H1 (cell line): ENCODE measurements around the gene PDE2A. TPM values are rescaled to one million over a fixed set of nuclear protein-coding genes. Genes with fewer than 3 reads are reported as not detected.

Source experiments
- CTCF ChIA-PET: fragments of 300-600 bp; sonication (Branson Sonifier 250); formaldehyde crosslinking; loops from one replicate; lab custom pipeline; 2021; ENCODE audit not compliant: partially characterized antibody; lab: Charles Lee
- POLR2A ChIA-PET: fragments of 300-600 bp; sonication (Branson Sonifier 250); formaldehyde crosslinking; loops from one replicate; lab custom pipeline; 2021; ENCODE audit warnings: inconsistent platforms; ENCODE audit not compliant: partially characterized antibody; lab: Charles Lee
- DNase-seq, 2 experiments: peaks; one replicate each; pipeline versions ENCODE4 v3.0.0 to v3.0.0-alpha.2; 2010 to 2022; ENCODE audit warnings: low spot score in 2 of 2, low read depth in 1 of 2, mixed read lengths in 1 of 2
- FAIRE-seq: peaks from 2 replicates; lab custom pipeline; 2011; peaks lifted over from hg19 to GRCh38; lab: Jason Lieb, UNC
- H2AFZ ChIP-seq: 2 replicates; pipeline ENCODE4 v1.8.1; 2012; ENCODE audit warnings: low read length, inconsistent platforms
- H2AK5ac ChIP-seq: 2 replicates; pipeline ENCODE4 v1.6.1; 2013; ENCODE audit warnings: low read depth, low read length
- H2BK120ac ChIP-seq: replicated peaks from 2 replicates; pipeline ENCODE3; 2013; ENCODE audit warnings: low read depth, low read length, inconsistent platforms
- H2BK12ac ChIP-seq: 2 replicates; pipeline ENCODE4 v1.6.1; 2013; ENCODE audit warnings: low read depth, low read length
- H2BK15ac ChIP-seq: 2 replicates; pipeline ENCODE4 v1.6.1; 2013; ENCODE audit warnings: low read length
- H2BK20ac ChIP-seq: 2 replicates; pipeline ENCODE4 v1.6.1; 2013; ENCODE audit warnings: low read length
- H2BK5ac ChIP-seq: 2 replicates; pipeline ENCODE4 v1.6.1; 2013; ENCODE audit warnings: low read depth, low read length
- H3K14ac ChIP-seq: 2 replicates; pipeline ENCODE4 v1.6.1; 2013; ENCODE audit warnings: inconsistent platforms; ENCODE audit not compliant: insufficient read length
- H3K18ac ChIP-seq: 2 replicates; pipeline ENCODE4 v1.6.1; 2013; ENCODE audit warnings: low read length; ENCODE audit errors: extremely low read depth
- H3K23ac ChIP-seq: 2 replicates; pipeline ENCODE4 v1.6.1; 2013; ENCODE audit warnings: inconsistent platforms; ENCODE audit not compliant: insufficient read length
- H3K23me2 ChIP-seq: 2 replicates; pipeline ENCODE4 v1.6.1; 2013; ENCODE audit warnings: low read depth, low read length
- H3K27ac ChIP-seq: 2 replicates; pipeline ENCODE4 v1.6.1; 2011; ENCODE audit warnings: low read depth, low read length, inconsistent platforms
- H3K27me3 ChIP-seq, 4 experiments: replicated peaks in 1 of 4; 1 replicate in 1 of 4; 2 replicates in 3 of 4; pipeline versions ENCODE4 v1.6.1 to v1.8.1; 2011 to 2013; ENCODE audit warnings: low read length in 3 of 4, mild to moderate bottlenecking in 3 of 4, inconsistent platforms in 2 of 4, mixed read lengths in 2 of 4, moderate library complexity in 1 of 4; ENCODE audit not compliant: control insufficient read depth in 3 of 4, insufficient read depth in 3 of 4; ENCODE audit errors: extremely low read depth in 1 of 4
- H3K36me3 ChIP-seq, 4 experiments: 2 replicates each; pipeline versions ENCODE4 v1.6.1 to v1.8.1; 2011 to 2013; ENCODE audit warnings: mild to moderate bottlenecking in 4 of 4, low read length in 3 of 4, moderate library complexity in 2 of 4, control low read depth in 1 of 4, inconsistent platforms in 1 of 4; ENCODE audit not compliant: insufficient read depth in 4 of 4, control insufficient read depth in 2 of 4
- H3K4ac ChIP-seq: replicated peaks from 2 replicates; pipeline ENCODE3; 2013; ENCODE audit warnings: low read length, low read depth, mixed read lengths, inconsistent platforms; ENCODE audit not compliant: insufficient read length
- H3K4me1 ChIP-seq, 4 experiments: replicated peaks in 1 of 4; 1 replicate in 1 of 4; 2 replicates in 3 of 4; pipeline versions ENCODE4 v1.6.1 to v1.8.1; 2011 to 2013; ENCODE audit warnings: low read length in 3 of 4, inconsistent platforms in 2 of 4, mixed read lengths in 1 of 4; ENCODE audit not compliant: insufficient read depth in 4 of 4, control insufficient read depth in 3 of 4
- H3K4me2 ChIP-seq, 2 experiments: 2 replicates each; pipeline versions ENCODE4 v1.6.1 to v1.8.1; 2011 to 2013; ENCODE audit warnings: low read depth in 2 of 2, low read length in 2 of 2, control low read depth in 1 of 2, inconsistent platforms in 1 of 2, mild to moderate bottlenecking in 1 of 2; ENCODE audit not compliant: insufficient read depth in 1 of 2
- H3K4me3 ChIP-seq, 4 experiments: fragments of 200-600, 300-600 bp in 1 of 4; sonication (generic), shearing (Covaris generic), sonication (Bioruptor Twin) in 1 of 4; 2 replicates each; pipeline versions ENCODE4 v1.5.1 to v1.8.1; 2011 to 2016; ENCODE audit warnings: low read length in 4 of 4, low read depth in 3 of 4, control low read depth in 2 of 4, inconsistent platforms in 2 of 4, mild to moderate bottlenecking in 2 of 4, mixed read lengths in 1 of 4, moderate library complexity in 1 of 4; ENCODE audit not compliant: insufficient read depth in 2 of 4; ENCODE audit errors: extremely low read depth in 1 of 4
- H3K56ac ChIP-seq: replicated peaks from 2 replicates; pipeline ENCODE3; 2013; ENCODE audit warnings: low read depth, mild to moderate bottlenecking, mixed read lengths, low read length, inconsistent platforms; ENCODE audit not compliant: insufficient read length
- H3K79me1 ChIP-seq: 2 replicates; pipeline ENCODE4 v1.6.1; 2013; ENCODE audit warnings: low read depth, low read length, control low read depth
- H3K79me2 ChIP-seq, 2 experiments: 2 replicates each; pipeline versions ENCODE4 v1.6.1 to v1.8.1; 2012 to 2013; ENCODE audit warnings: low read length in 2 of 2, mild to moderate bottlenecking in 2 of 2, inconsistent platforms in 1 of 2; ENCODE audit not compliant: insufficient read depth in 2 of 2, control insufficient read depth in 1 of 2
- H3K9ac ChIP-seq, 4 experiments: replicated peaks in 1 of 4; 1 replicate in 1 of 4; 2 replicates in 3 of 4; pipeline versions ENCODE4 v1.6.1 to v1.8.1; 2011 to 2013; ENCODE audit warnings: low read depth in 3 of 4, low read length in 3 of 4, control low read depth in 2 of 4, mild to moderate bottlenecking in 2 of 4, moderate library complexity in 2 of 4, inconsistent platforms in 1 of 4; ENCODE audit errors: extremely low read depth in 1 of 4
- H3K9me3 ChIP-seq, 2 experiments: 2 replicates each; pipeline versions ENCODE4 v1.6.1 to v1.8.1; 2012 to 2013; ENCODE audit warnings: mild to moderate bottlenecking in 2 of 2, moderate library complexity in 2 of 2, control low read depth in 1 of 2, inconsistent platforms in 1 of 2, low read depth in 1 of 2, low read length in 1 of 2, mixed read lengths in 1 of 2; ENCODE audit not compliant: insufficient read depth in 2 of 2
- H4K20me1 ChIP-seq, 2 experiments: replicated peaks in 1 of 2; 2 replicates each; pipeline versions ENCODE3 to v1.8.1; 2011 to 2013; ENCODE audit warnings: inconsistent platforms in 2 of 2, low read length in 2 of 2, mild to moderate bottlenecking in 1 of 2; ENCODE audit not compliant: insufficient read depth in 2 of 2, control insufficient read depth in 1 of 2
- H4K5ac ChIP-seq: 2 replicates; pipeline ENCODE4 v1.6.1; 2013; ENCODE audit warnings: low read length, low read depth, mixed read lengths, inconsistent platforms; ENCODE audit not compliant: insufficient read length
- H4K8ac ChIP-seq: 2 replicates; pipeline ENCODE4 v1.8.0; 2013; ENCODE audit warnings: mild to moderate bottlenecking, moderate library complexity, low read length, inconsistent platforms; ENCODE audit not compliant: insufficient read depth; ENCODE audit errors: extremely low read depth
- H4K91ac ChIP-seq: replicated peaks from 2 replicates; pipeline ENCODE3; 2013; ENCODE audit warnings: low read length, mixed read lengths, inconsistent platforms; ENCODE audit not compliant: insufficient read length
- CEBPB ChIP-seq: IDR thresholded peaks from 2 replicates; pipeline ENCODE4 v1.6.1; 2012; ENCODE audit warnings: low read depth, low read length
- CREB1 ChIP-seq: IDR thresholded peaks from 2 replicates; pipeline ENCODE4 v1.6.1; 2012; ENCODE audit warnings: inconsistent platforms
- WGBS, 2 experiments: shearing (Covaris generic) in 1 of 2; methylation state at CpG; one replicate each; pipeline versions ENCODE4 v1.1.6 to v1.1.7; 2013 to 2015; ENCODE audit warnings: low lambda C conversion rate in 2 of 2, mixed read lengths in 2 of 2, inconsistent platforms in 1 of 2, low coverage in 1 of 2, missing lambda C conversion rate in 1 of 2; ENCODE audit not compliant: insufficient replicate concordance in 2 of 2, insufficient coverage in 1 of 2, insufficient read length in 1 of 2; ENCODE audit errors: extremely low coverage in 1 of 2, missing lambda C conversion rate in 1 of 2; 5-methylcytosine and 5-hydroxymethylcytosine counted together
- polyA plus RNA-seq, 7 experiments: library from polyadenylated mRNA; depleted of rRNA in 3 of 7; stranded (reverse) in 5 of 7; unstranded in 2 of 7; fragments of >200 nt in 5 of 7; fragments of 200-250 nt in 2 of 7; gene quantifications; 1 replicate in 5 of 7; 2 replicates in 1 of 7; 4 replicates in 1 of 7; pipeline versions ENCODE4 v1.2.1 to v1.2.3, GENCODE V29; 2011 to 2013; ENCODE audit warnings: missing spikeins in 2 of 7, mixed read lengths in 2 of 7
- total RNA-seq: library from RNA; stranded (reverse); fragmentation: NEBNext Ultra II Directional; extraction: Animal tissue kit (Norgen Biotek cat#: 25700); gene quantifications from 2 replicates; pipeline ENCODE4 v1.2.1, GENCODE V29; 2021
- TF ChIP-seq, protein P1 (sequence below): IDR thresholded peaks from 2 replicates; pipeline ENCODE4 v1.6.1; 2012; ENCODE audit warnings: inconsistent platforms

PDE2A gene
- total and polyA plus RNA-seq, 2 of the 8 experiments (the other 6 are each of a cell fraction or from before 2014, with no cell fraction given), result 3.4 to 7.1 TPM

DNA sequence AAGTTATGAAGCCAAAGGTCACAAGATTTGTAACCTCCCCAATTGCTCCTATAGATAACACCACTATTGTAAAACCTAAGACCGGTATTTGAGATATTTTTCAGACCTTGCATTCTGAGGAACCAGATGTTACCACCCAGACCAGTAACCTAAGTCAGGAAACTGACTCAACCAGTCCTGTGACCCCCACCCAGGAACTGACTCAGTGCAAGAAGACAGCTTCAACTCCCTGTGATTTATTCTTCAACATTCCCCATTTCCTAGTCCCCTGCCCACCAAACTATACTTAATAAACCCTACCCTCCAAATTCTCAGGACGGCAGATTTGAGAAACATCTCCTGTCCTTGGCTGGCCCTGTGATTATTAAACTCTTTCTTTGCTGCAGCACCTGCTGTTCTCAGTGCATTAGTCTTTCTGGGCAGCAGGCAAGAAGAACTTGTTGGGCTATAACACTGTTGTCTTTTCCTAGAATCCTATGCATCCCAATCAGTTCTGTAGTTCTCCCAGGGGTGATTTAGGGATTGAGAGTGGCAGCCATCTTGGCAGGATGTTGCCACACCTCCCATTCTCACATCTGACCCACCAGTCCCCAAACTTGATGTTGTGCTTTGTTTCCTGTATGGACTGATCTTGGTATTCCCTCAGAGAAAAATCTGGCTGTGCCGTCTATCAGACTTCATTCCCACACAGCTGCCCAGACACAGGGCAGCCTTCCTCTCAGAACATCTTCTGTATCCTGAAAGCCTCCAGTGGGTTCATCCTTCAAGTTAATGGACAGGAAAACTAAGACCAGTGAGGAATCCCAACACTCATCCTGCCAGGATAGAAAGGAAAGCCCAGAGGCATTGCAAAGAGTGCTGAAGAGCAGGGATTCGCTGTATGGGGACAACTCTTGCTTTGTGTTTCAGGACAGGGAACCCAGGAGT is 104.0 kb downstream of the PDE2A start:
- no peak overlapping the region for H3K4me3 ChIP-seq
- no peak overlapping the region for H4K91ac ChIP-seq
- FAIRE-seq, result no peak
- CTCF ChIA-PET, result interaction anchor here (0.6 to 1.8 kb wide), 4 partner anchors 16 to 135 kb away, joined by 3 to 5 read pairs (median 4); no protein-coding TSS in a partner anchor
- H3K56ac ChIP-seq, result no peak overlapping the region
- POLR2A ChIA-PET, result no interaction called here
- no peaks in the 10 kb centered on the region for H3K27me3 ChIP-seq
- H3K4me1 ChIP-seq, result no peaks in the 10 kb centered on the region
- no peak overlapping the region for H3K23ac ChIP-seq
- no peak overlapping the region for H2BK20ac ChIP-seq
- H3K79me2 ChIP-seq, result no peaks in the 10 kb centered on the region
- 61% methylated on average over 4 of the region's 4 CpGs; no CpG with 5 or more reads in 1 of the 2 experiments for WGBS, 2 experiments
- no peak overlapping the region for H4K8ac ChIP-seq
- no peak overlapping the region for H3K9ac ChIP-seq
- no peak overlapping the region for H2BK12ac ChIP-seq
- no peak for TF ChIP-seq CREB1
- no peak for TF ChIP-seq CEBPB
- TF ChIP-seq, protein P1, sequence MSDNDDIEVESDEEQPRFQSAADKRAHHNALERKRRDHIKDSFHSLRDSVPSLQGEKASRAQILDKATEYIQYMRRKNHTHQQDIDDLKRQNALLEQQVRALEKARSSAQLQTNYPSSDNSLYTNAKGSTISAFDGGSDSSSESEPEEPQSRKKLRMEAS, result no peak
- no peak overlapping the region for H3K14ac ChIP-seq
- H2BK5ac ChIP-seq, result no peak overlapping the region
- no peaks in the 10 kb centered on the region for H3K9me3 ChIP-seq
- H3K23me2 ChIP-seq, result no peaks in the 10 kb centered on the region
- H3K4ac ChIP-seq, result no peak overlapping the region
- no peak overlapping the region for H3K4me2 ChIP-seq
- no peak overlapping the region for H3K27ac ChIP-seq
- H2AFZ ChIP-seq, result no peak overlapping the region
- no peak overlapping the region for H2AK5ac ChIP-seq
- no peaks in the 10 kb centered on the region for H4K20me1 ChIP-seq
- H3K36me3 ChIP-seq, result no peaks in the 10 kb centered on the region
- no peak overlapping the region for H4K5ac ChIP-seq
- H2BK120ac ChIP-seq, result no peak overlapping the region
- H3K79me1 ChIP-seq, result no peaks in the 10 kb centered on the region
- H2BK15ac ChIP-seq, result no peak overlapping the region
- no peak overlapping the region for H3K18ac ChIP-seq
- DNase-seq, result no peak
